Measurements from ENCODE around the gene SPON1.

- TF ChIP-seq SIN3A (conservative IDR thresholded peaks at IDR 0.05 in 1 of 2, IDR thresholded peaks at IDR 0.05 in 1 of 2; ENCODE audit: low read depth in 1 of 2, low read length in 2 of 2) (no peak), NRF1 (IDR thresholded peaks at IDR 0.05; ENCODE audit: low read depth, low read length) (no peak), POLR2AphosphoS5 (IDR thresholded peaks at IDR 0.05; ENCODE audit: low read depth, low read length) (no peak), RXRA (IDR thresholded peaks at IDR 0.05; ENCODE audit: insufficient read depth, low read depth, low read length) (no peak), RAD21 (IDR thresholded peaks at IDR 0.05 in 1 of 2, conservative IDR thresholded peaks at IDR 0.05 in 1 of 2; ENCODE audit: low read depth in 2 of 2, low read length in 2 of 2) (no peak), CTCF (IDR thresholded peaks at IDR 0.05; ENCODE audit: control extremely low read depth in 1 of 3, insufficient read depth in 1 of 3, low read depth in 1 of 3, low read length in 3 of 3) (no peak), KDM1A (IDR thresholded peaks at IDR 0.05; ENCODE audit: borderline replicate concordance, low read length) (no peak), ZNF274 (IDR thresholded peaks at IDR 0.05; ENCODE audit: borderline replicate concordance, extremely low read depth, low read length) (no peak), SIRT6 (IDR thresholded peaks at IDR 0.05; ENCODE audit: low read length) (no peak), SIX5 (IDR thresholded peaks at IDR 0.05; ENCODE audit: low read depth, low read length) (no peak)
Observed at GRCh38 chr11:14052198-14052597, 89.7 kb downstream of the SPON1 start.
